VCaP (cell line): Measurements from ENCODE around the gene ZNF608.

ENCODE experiments used
- H3K27ac ChIP-seq: fragments of 450-650 bp; 2 replicates; pipeline ENCODE4 v1.5.1; 2017
- TF ChIP-seq, protein P1 (sequence below): fragments of 450-650 bp; conservative IDR thresholded peaks from 2 replicates; pipeline ENCODE4 v1.5.1; 2017; ENCODE audit warnings: mild to moderate bottlenecking, moderate library complexity

The ZNF608 gene

DNA sequence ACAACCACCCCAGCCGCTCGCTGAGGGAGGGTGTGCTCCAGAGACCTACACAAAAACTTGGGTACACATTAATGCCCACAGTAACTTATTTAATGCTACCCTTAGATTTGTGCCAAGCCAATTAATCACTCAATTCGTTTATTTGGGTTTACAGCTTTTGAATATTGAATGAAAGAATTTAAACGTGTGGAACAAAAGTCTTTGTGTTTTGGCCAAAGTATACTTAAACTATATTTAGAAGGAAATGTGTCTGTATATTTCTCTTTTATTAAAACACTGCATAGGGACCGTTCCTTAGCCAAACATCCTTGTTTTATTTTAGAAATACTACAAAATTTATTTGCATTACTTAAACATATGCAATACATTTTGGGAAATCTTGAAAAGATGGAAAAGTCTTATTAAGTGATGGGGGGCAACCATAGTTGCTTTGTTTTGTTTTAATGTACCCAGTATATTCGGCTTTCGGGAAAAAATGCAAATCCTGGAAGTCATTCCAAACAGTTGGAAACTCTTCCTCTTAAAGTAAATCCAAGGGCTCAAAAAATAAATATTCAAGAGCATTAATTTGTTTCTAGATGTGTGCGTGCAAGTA is 11.8 kb downstream of the ZNF608 start:
- 0 out of 2 replicates have a peak overlapping the region, but pooled peaks have one; percentile 1 for H3K27ac ChIP-seq
- TF ChIP-seq, protein P1, sequence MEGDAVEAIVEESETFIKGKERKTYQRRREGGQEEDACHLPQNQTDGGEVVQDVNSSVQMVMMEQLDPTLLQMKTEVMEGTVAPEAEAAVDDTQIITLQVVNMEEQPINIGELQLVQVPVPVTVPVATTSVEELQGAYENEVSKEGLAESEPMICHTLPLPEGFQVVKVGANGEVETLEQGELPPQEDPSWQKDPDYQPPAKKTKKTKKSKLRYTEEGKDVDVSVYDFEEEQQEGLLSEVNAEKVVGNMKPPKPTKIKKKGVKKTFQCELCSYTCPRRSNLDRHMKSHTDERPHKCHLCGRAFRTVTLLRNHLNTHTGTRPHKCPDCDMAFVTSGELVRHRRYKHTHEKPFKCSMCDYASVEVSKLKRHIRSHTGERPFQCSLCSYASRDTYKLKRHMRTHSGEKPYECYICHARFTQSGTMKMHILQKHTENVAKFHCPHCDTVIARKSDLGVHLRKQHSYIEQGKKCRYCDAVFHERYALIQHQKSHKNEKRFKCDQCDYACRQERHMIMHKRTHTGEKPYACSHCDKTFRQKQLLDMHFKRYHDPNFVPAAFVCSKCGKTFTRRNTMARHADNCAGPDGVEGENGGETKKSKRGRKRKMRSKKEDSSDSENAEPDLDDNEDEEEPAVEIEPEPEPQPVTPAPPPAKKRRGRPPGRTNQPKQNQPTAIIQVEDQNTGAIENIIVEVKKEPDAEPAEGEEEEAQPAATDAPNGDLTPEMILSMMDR: no peak

DNA sequence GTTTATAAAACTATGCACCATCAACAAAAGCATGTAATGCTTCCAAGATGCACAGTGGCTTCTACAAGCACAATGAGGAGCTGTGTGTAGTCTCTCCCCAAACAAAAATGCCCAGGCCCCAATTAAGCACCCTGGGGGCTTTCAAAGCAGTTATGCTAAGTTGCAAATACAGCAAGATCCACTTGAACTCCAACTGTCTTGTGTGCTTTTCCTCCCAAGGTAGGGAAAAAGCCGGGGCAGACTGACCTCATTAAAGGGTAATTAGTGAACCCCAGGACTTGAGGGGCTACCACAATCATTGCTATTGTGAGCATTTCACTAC is 13.1 kb downstream of the ZNF608 start:
- no peak overlapping the region for H3K27ac ChIP-seq
- TF ChIP-seq, protein P1: no peak

DNA sequence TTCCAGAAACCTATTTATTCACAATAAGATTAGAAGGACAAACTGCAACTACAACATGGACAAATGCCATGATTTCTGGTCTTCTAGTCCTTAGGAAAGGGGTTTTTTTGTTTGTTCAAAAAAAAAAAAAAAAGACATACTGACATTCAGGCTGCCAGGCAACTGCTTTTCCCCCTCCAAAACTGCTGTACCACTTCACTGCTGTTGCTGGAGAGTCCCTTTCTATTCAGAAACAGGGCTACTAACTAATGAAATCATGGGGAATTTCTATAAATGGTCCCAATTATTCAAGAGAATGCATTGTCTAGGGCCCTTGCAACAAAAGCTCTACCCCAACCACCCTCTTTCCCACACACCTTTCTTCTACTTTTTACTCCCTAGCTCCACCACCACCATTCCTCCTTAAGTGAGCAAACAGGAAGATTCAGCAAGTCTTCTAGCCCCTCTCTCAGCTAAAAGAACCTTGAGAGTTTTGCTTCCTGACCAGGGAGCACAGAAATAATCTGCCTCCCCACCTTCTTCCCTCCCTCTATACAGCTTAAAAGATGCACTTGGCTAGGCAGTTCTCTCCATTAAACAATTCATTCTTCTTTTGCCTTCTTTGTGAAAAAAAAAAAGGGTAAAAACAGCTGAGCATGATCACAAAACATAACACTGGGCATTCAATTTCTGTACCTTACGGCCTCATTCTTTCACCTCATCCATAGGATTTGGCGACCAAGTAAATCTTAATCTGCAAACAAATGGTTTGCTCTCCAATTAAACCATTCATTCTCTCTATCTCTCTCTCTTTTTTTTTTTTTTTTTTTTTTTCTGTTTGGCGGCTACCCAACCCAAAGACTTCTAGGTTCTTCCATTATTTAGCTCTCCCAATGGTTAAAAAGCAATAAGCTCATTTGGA is 13.8 kb downstream of the ZNF608 start:
- TF ChIP-seq, protein P1: no peak
- H3K27ac ChIP-seq: no peak overlapping the region

DNA sequence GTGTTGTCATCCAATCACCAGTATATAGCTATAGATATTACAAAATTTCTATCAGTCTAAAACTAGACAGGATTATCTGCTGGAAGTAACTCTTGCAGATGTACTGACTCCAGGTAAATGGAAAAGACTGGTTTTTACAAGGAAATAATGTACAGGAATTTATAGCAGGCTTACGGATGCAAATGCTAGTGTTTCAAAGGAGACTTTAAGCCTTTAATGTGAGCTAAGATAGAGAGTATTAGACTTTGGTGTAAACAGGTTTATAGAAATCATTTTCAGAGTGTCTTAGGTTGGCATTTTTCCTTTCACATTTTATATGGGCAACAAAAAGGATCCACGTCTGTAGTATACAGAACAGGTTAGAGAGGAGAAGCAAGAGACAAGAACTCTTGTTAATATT is 16.1 kb downstream of the ZNF608 start:
- peak overlapping the region; percentile 35 for H3K27ac ChIP-seq
- TF ChIP-seq, protein P1: no peak

DNA sequence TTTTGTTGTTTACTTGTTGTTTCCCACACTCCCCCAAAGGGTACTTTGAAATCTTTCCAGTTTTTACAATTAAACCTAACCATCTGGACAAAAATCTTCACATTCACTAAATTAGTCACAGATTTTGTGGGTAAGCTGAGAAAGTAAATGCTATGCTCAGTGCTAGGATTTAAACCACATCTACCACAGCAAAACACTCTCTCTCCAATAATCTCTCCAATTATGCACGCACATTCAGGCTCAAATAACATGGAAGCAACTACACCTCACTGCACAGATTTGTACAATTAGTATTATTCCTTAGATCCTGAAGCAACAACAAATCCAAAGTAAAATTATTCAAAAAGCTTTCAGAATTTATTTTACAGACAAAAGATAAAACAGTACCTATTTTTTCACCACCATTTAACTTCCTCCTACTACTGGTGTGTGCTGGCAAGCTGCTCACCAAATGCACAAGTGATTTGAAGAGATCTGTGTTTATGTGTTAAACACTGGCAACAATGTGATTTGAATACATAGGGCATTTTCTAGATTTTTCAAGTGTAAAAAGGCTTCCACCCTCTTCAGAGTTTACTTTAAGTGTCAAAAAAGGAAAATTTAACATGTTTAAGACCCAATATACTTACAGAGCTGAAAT is 16.6 kb downstream of the ZNF608 start:
- peak overlapping the region; percentile 35 for H3K27ac ChIP-seq
- TF ChIP-seq, protein P1: no peak

DNA sequence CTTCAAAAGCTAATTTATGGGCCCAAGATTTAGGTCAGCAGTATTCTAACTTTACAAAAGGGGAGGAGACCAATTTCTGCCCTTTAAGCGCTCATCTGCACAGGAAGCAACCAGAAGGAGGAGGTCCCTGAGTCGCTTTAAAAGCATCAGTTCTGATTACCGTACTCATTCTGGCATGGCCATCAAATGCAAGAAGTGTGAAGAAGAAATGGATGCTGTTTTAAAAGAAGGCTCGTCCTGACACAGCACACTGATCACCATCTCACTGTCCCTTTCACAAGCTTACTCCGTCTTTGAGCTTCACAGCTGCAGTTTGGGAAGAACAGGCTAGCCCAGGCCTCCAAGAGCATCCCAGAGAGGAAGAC is 17.5 kb downstream of the ZNF608 start:
- H3K27ac ChIP-seq: no peak overlapping the region
- TF ChIP-seq, protein P1: no peak

DNA sequence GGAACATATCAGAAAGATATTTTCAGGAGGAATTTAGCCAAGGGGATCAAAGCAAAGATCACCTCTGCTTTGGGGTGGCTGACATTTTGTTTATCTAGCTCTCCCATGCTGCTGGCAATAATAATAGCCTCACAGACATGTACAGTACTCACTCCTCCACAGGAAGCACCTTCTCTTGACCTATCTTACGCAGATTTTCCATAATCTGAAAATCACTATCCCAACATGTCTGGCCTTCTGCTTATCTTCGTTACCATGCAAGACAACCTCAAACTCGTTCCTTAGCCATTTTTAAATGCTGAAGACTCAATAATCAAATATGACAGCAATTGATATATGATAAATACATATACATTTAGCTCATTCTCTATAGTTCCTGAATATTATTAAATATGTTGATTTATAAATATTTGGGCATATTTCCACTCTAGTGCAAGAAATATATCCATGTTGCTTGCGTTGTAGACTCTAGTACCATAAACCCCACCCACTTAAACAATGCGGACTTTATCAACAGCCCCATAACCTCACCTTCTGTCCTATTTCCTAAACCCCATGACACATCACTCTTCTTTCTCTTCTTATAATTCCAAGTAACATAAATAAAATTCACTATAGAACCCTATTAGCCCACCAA is 18.0 kb downstream of the ZNF608 start:
- TF ChIP-seq, protein P1: no peak
- H3K27ac ChIP-seq: no peak overlapping the region
